Stimulated activated naive CD8-positive, alpha-beta T cell treated with anti-CD3 and anti-CD28 coated beads, Interleukin-15, amount 100 ng/mL, for 72 hours (primary cell): ENCODE measurements around the gene TSC22D2.
A peak's percentile ranks its signal among the peaks of the same experiment; 100 is the strongest.

Experiments
- ATAC-seq: fragments of 150-1000 bp; cut with Tn5 transposase; 2 replicates; pipeline ENCODE4 v1.10.0; 2021; ENCODE audit warnings: mild to moderate bottlenecking, moderate library complexity
- DNase-seq, 2 donors: peaks; one replicate each; pipeline ENCODE4 v3.0.0; 2021 to 2022
- H3K27ac Mint-ChIP-seq, 2 donors: one replicate each; pipeline ENCODE4 v1.8.0; 2022; ENCODE audit warnings: mild to moderate bottlenecking in 2 of 2, mixed read lengths in 2 of 2, moderate library complexity in 2 of 2
- H3K27me3 Mint-ChIP-seq: one replicate; pipeline ENCODE4 v1.8.0; 2022; ENCODE audit warnings: mixed read lengths
- H3K4me1 Mint-ChIP-seq: one replicate; pipeline ENCODE4 v1.8.0; 2022; ENCODE audit warnings: mild to moderate bottlenecking, mixed read lengths
- H3K4me3 Mint-ChIP-seq, 2 donors: one replicate each; pipeline ENCODE4 v1.8.0; 2022; ENCODE audit warnings: mild to moderate bottlenecking in 2 of 2, mixed read lengths in 2 of 2, moderate library complexity in 1 of 2
- H3K9me3 Mint-ChIP-seq, 2 donors: one replicate each; pipeline ENCODE4 v1.8.0; 2022; ENCODE audit warnings: mixed read lengths in 2 of 2

Gene TSC22D2

GRCh38 chr3:150408221-150409124 lies at the start of gene TSC22D2:
TSC22D2 (plus strand) TSS chr3:150408298; CDS start chr3:150409351, 1,053 bp downstream.
- peak within 1 kb of the TSS; percentile 79 to 82 for H3K4me3 Mint-ChIP-seq
- no peaks in the 10 kb centered on the region for H3K27me3 Mint-ChIP-seq
- no peaks in the 10 kb centered on the region for H3K9me3 Mint-ChIP-seq
- peak; percentile 94 to 95 for DNase-seq
- H3K27ac Mint-ChIP-seq = peak within 1 kb of the TSS; percentile 94 to 95
- peaks cover 7% of the 10 kb centered on the region for H3K4me1 Mint-ChIP-seq
- ATAC-seq = peak; percentile 81

GRCh38 chr3:150359381-150359780 lies 48.7 kb upstream of the TSC22D2 start:
- no peaks in the 10 kb centered on the region for H3K9me3 Mint-ChIP-seq
- ATAC-seq (no peak), DNase-seq (no peak)
- no peaks in the 10 kb centered on the region for H3K27me3 Mint-ChIP-seq
- no peaks in the 10 kb centered on the region for H3K4me1 Mint-ChIP-seq
- H3K4me3 Mint-ChIP-seq = no peak overlapping the region
- no peak overlapping the region for H3K27ac Mint-ChIP-seq

- Mint-ChIP-seq H3K27me3 (no peaks in the 10 kb centered on the region), H3K4me1 (no peaks in the 10 kb centered on the region), H3K9me3 (no peaks in the 10 kb centered on the region), H3K4me3 (no peak overlapping the region), H3K27ac (no peak overlapping the region)
- ATAC-seq = no peak
- no peak for DNase-seq
Measured at GRCh38 chr3:150360966-150361365, 47.1 kb upstream of the TSC22D2 start.

- no peak overlapping the region for H3K27ac Mint-ChIP-seq
- H3K4me3 Mint-ChIP-seq = no peak overlapping the region
- no peaks in the 10 kb centered on the region for H3K9me3 Mint-ChIP-seq
- no peaks in the 10 kb centered on the region for H3K4me1 Mint-ChIP-seq
- ATAC-seq (no peak), DNase-seq (no peak)
- H3K27me3 Mint-ChIP-seq = no peaks in the 10 kb centered on the region
Measured at GRCh38 chr3:150362515-150363302, 45.4 kb upstream of the TSC22D2 start.

GRCh38 chr3:150363420-150363819 lies 44.7 kb upstream of the TSC22D2 start:
- no peaks in the 10 kb centered on the region for H3K4me1 Mint-ChIP-seq
- ATAC-seq (no peak), DNase-seq (no peak)
- peak overlapping the region; percentile 4 to 14 for H3K27ac Mint-ChIP-seq
- no peaks in the 10 kb centered on the region for H3K27me3 Mint-ChIP-seq
- H3K4me3 Mint-ChIP-seq = no peak overlapping the region
- no peaks in the 10 kb centered on the region for H3K9me3 Mint-ChIP-seq

GRCh38 chr3:150365132-150365604 lies 42.9 kb upstream of the TSC22D2 start:
- Mint-ChIP-seq H3K9me3 (no peaks in the 10 kb centered on the region), H3K4me3 (no peak overlapping the region), H3K4me1 (no peaks in the 10 kb centered on the region), H3K27ac (no peak overlapping the region), H3K27me3 (no peaks in the 10 kb centered on the region)
- DNase-seq = no peak
- ATAC-seq = no peak

- H3K27ac Mint-ChIP-seq = no peak overlapping the region
- H3K9me3 Mint-ChIP-seq = no peaks in the 10 kb centered on the region
- no peak for ATAC-seq
- DNase-seq = no peak
- no peak overlapping the region for H3K4me3 Mint-ChIP-seq
- H3K4me1 Mint-ChIP-seq = peaks cover 5% of the 10 kb centered on the region
- H3K27me3 Mint-ChIP-seq = no peaks in the 10 kb centered on the region
Measured at GRCh38 chr3:150367757-150368156, 40.3 kb upstream of the TSC22D2 start.

- Mint-ChIP-seq H3K27me3 (no peaks in the 10 kb centered on the region), H3K4me3 (no peak overlapping the region), H3K4me1 (peaks cover 6% of the 10 kb centered on the region), H3K27ac (no peak overlapping the region), H3K9me3 (no peaks in the 10 kb centered on the region)
- no peak for ATAC-seq
- no peak for DNase-seq
Measured at GRCh38 chr3:150370122-150370602, 37.9 kb upstream of the TSC22D2 start.

- Mint-ChIP-seq H3K4me1 (peaks cover 6% of the 10 kb centered on the region), H3K9me3 (no peaks in the 10 kb centered on the region), H3K27me3 (no peaks in the 10 kb centered on the region), H3K4me3 (no peak overlapping the region), H3K27ac (no peak overlapping the region)
- no peak for DNase-seq
- no peak for ATAC-seq
Measured at GRCh38 chr3:150370999-150371398, 37.1 kb upstream of the TSC22D2 start.

- Mint-ChIP-seq H3K4me3 (no peak overlapping the region), H3K27me3 (no peaks in the 10 kb centered on the region), H3K27ac (no peak overlapping the region), H3K4me1 (peaks cover 6% of the 10 kb centered on the region), H3K9me3 (no peaks in the 10 kb centered on the region)
- ATAC-seq = no peak
- DNase-seq = no peak
Measured at GRCh38 chr3:150371741-150372254, 36.3 kb upstream of the TSC22D2 start.

GRCh38 chr3:150372320-150372719 lies 35.8 kb upstream of the TSC22D2 start:
- ATAC-seq (no peak), DNase-seq (no peak)
- Mint-ChIP-seq H3K4me3 (no peak overlapping the region), H3K27me3 (no peaks in the 10 kb centered on the region), H3K27ac (no peak overlapping the region), H3K4me1 (peaks cover 6% of the 10 kb centered on the region), H3K9me3 (no peaks in the 10 kb centered on the region)

- peaks cover 8% of the 10 kb centered on the region for H3K4me1 Mint-ChIP-seq
- H3K4me3 Mint-ChIP-seq = no peak overlapping the region
- ATAC-seq = no peak
- DNase-seq = no peak
- no peak overlapping the region for H3K27ac Mint-ChIP-seq
- no peaks in the 10 kb centered on the region for H3K9me3 Mint-ChIP-seq
- H3K27me3 Mint-ChIP-seq = no peaks in the 10 kb centered on the region
Measured at GRCh38 chr3:150372722-150373121, 35.4 kb upstream of the TSC22D2 start.

GRCh38 chr3:150373234-150373875 lies 34.7 kb upstream of the TSC22D2 start:
- H3K27ac Mint-ChIP-seq = no peak overlapping the region
- H3K9me3 Mint-ChIP-seq = no peaks in the 10 kb centered on the region
- ATAC-seq = no peak
- peak overlapping the region; percentile 16 to 21 for H3K4me3 Mint-ChIP-seq
- H3K27me3 Mint-ChIP-seq = no peaks in the 10 kb centered on the region
- no peak for DNase-seq
- H3K4me1 Mint-ChIP-seq = peaks cover 14% of the 10 kb centered on the region

GRCh38 chr3:150374975-150375374 lies 33.1 kb upstream of the TSC22D2 start:
- no peak overlapping the region for H3K27ac Mint-ChIP-seq
- H3K9me3 Mint-ChIP-seq = no peaks in the 10 kb centered on the region
- ATAC-seq (no peak), DNase-seq (no peak)
- H3K4me3 Mint-ChIP-seq = no peak overlapping the region
- peaks cover 16% of the 10 kb centered on the region for H3K4me1 Mint-ChIP-seq
- no peaks in the 10 kb centered on the region for H3K27me3 Mint-ChIP-seq
